Erythroblast (primary cell): ENCODE results near the gene SSX1.
"Not testable (repeated sequence)": the region's sequence is repeated elsewhere in the genome, so short reads cannot be mapped to it uniquely, and the experiment has no call there.

Experiments used
- GATA1 ChIP-seq: IDR thresholded peaks from 2 replicates; pipeline ENCODE4 v1.6.1; 2011; ENCODE audit warnings: low read depth, mild to moderate bottlenecking, control low read depth, low read length, moderate library complexity
- POLR2A ChIP-seq: IDR thresholded peaks from 2 replicates; pipeline ENCODE4 v1.6.1; 2011; ENCODE audit warnings: mild to moderate bottlenecking, low read length

DNA sequence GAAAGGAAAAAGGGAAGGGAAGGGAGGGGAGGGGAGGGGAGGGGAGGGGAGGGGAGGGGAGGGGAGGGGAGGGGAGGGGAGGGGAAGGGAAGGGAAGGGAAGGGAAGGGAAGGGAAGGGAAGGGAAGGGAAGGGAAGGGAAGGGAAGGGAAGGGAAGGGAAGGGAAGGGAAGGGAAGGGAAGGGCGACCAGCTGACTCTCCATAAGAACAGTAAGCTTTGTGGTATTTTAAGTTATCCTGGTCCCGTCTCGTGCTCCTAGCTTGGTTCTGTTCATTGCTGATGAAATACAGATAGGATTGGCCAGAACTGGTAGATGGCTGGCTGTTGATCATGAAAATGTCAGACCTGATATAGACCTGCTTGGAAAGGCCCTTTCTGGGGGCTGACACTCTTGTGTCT, 25.5 kb downstream of the SSX1 start:
- TF ChIP-seq POLR2A, GATA1: not testable (repeated sequence)
